ENCODE data around the gene GTF2IRD1.
"Not testable (repeated sequence)": the region's sequence is repeated elsewhere in the genome, so short reads cannot be mapped to it uniquely, and the experiment has no call there.

GTF2IRD1 gene

DNA sequence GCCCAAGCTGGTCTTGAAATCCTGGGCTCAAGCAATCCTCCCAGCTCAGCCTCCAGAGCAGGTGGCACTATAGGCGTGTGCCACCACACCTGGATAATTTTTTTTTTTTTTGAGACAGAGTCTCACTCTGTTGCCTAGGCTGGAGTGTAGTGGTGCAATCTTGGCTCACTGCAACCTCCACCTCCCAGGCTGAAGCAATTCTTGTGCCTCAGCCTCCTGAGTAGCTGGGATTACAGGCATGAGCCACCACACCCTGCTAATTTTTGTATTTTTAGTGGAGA lies 16.5 kb upstream of the GTF2IRD1 start:
- DNase-seq: not testable (repeated sequence)

GRCh38 chr7:74438327-74438726 lies 15.4 kb upstream of the GTF2IRD1 start:
- no peak for DNase-seq

GRCh38 chr7:74439541-74439940 lies 14.2 kb upstream of the GTF2IRD1 start:
- DNase-seq: no peak

DNA sequence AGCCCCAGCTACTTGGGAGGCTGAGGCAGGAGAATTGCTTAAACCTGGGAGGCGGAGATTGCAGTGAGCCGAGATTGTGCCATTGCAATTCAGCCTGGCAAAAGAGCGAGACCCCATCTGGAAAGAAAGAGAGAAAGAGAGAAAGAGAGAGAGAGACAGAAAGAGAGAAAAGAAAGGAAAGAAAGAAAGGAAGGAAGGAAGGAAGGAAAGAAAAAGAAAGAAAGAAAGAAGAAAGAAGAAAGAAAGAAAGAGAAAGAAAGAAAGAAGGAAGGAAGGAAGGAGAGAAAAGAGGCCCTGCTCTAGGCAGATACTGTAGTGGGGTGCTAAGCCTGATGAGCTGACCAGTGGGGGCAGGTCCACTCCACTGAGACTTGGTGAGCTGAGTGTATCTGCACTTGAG lies 13.6 kb upstream of the GTF2IRD1 start:
- DNase-seq: not testable (repeated sequence)

- DNase-seq: no peak
Measured at GRCh38 chr7:74441801-74442200, 11.9 kb upstream of the GTF2IRD1 start.

- no peak for DNase-seq
Measured at GRCh38 chr7:74443543-74444247, 10.0 kb upstream of the GTF2IRD1 start.

- DNase-seq: no peak
Measured at GRCh38 chr7:74449144-74449543, 4.6 kb upstream of the GTF2IRD1 start.

- DNase-seq: peak; percentile 20
Measured at GRCh38 chr7:74449809-74450397, 3.8 kb upstream of the GTF2IRD1 start.

GRCh38 chr7:74452748-74453321 lies 871 bp upstream of the GTF2IRD1 start:
- DNase-seq: no peak

GRCh38 chr7:74454021-74454924 lies 567 bp downstream of the GTF2IRD1 start:
- no peak for DNase-seq

DNA sequence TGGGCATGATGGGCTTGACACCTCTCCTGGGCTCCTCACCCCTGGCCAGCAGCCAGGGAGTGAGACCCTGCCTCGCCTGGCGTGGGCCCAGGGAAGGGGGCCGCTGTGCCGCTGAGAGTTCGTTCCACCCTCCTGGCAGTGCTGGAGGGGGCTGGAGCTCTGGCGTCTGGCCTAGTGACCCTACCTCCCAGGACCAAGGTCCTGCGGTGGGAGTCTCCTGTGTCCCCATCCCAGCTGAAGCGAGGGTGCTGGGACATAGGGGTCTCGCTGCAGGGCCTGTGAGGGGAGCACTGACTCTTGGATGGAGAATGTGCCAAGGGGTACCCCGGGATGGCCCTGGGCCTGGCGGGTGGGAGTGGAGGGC lies 1.2 kb downstream of the GTF2IRD1 start:
- DNase-seq: no peak

GRCh38 chr7:74455291-74455804 lies 1.6 kb downstream of the GTF2IRD1 start:
- DNase-seq: no peak

DNA sequence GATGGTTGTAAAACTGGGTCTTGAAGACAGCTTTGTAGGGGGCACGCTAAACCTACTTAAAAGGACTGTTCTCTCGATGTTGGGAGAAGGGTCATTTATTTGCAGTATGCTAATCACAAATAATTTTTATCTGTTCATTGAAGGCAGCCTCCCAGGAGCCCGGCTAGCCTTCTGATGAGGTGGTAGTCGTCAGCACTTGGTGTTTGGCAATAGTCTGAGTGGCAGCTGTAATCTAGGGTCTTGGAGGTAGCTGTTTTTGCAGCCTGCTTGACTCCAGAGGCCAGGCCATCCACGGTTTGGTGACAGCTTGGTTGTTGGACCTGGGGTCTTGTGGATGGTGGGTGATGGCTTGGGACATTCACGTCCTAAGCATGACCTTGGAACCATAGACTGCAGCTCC lies 2.2 kb downstream of the GTF2IRD1 start:
- DNase-seq: no peak

DNA sequence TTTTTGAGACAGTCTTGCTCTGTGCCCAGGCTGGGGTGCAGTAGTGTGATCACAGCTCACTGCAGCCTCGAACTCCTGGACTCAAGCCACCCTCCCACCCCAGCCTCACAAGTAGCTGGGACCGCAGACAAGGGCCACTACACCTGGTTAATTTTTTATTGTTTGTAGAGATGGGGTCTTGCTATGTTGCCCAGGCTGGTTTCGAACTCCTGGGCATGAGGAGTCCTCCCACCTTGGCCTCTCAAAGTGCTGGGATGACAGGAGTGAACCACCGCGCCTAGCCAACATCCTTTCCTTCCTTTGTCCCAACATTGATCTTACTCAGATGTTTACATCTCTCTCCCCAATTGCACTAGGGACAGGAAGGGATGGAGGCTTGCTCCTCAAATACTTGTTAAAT lies 3.3 kb downstream of the GTF2IRD1 start:
- no peak for DNase-seq

- DNase-seq: no peak
Measured at GRCh38 chr7:74461970-74462706, 8.4 kb downstream of the GTF2IRD1 start.

DNA sequence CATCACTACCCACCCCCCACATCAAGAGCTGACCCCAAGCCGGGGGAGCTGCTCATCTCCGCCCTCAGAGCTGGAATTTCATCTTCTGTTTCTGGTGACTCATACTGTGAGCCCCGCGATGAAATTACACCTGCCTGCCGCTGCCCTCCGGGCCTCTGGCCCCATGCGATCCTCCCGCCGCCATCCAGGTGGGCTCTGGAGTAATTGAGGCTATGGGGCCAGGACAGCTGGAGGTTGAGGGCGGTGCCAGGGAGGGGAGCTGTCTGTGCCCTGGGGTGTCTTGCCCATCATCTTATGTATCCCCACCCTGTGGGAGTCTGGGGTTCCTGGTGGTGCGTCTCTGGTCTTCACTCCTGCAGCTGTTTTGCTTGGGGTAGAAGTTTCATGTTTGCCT lies 9.0 kb downstream of the GTF2IRD1 start:
- DNase-seq: no peak

- DNase-seq: no peak
Measured at GRCh38 chr7:74464931-74465886, 11.5 kb downstream of the GTF2IRD1 start.

DNA sequence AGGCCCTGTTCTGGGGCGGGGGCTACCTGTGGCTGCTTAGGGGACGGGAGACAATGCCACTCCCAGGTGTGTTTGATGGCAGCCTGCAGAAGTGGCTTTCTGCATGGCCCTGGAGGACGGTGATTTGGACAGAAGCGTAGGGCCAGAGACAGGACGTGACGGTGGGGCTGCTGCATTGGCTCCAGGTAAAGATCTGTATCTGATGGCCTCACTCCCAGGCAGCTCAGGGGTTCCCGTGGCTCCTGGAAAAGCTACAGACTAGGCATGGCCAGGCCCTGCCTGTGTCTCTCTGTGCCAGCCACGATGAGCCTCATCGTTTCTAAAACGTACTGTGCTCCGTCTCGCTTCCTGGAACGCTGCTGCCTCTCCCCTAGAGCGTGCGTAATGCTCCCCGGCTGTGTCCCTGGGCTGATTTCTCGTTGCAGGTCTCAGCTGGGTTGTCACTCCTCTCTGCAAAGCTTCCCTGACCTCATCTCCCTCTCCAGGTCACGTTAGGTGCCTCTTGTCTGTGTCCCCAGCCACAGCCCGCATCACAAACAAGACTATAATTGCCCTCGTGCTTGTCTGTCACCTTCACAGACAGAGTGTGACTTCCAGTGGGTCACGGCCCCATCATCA lies 12.6 kb downstream of the GTF2IRD1 start:
- no peak for DNase-seq

GRCh38 chr7:74467876-74468275 lies 14.2 kb downstream of the GTF2IRD1 start:
- no peak for DNase-seq

DNA sequence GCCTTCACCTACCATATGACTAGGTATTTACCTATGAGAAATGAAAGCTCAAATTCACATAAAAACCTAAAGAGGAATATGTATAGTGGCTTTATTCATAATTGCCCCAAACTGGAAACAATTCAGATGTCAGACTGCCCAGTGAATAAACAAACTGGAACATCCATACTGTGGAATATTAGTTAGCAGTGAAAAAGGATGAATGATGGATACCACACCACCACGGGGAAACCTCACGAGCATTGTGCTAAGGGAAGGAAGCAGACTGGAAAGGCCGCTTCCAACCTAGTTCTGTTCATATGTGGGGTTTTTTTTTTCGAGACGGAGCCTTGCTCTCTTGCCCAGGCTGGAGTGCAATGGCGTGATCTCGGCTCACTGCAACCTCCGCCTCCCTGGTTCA lies 16.8 kb downstream of the GTF2IRD1 start:
- no peak for DNase-seq

GRCh38 chr7:74473116-74473515 lies 19.4 kb downstream of the GTF2IRD1 start:
- DNase-seq: no peak

Measured in NK-92 treated with Interleukin-12 subunit alpha and Interleukin-12 subunit beta, amount 100 ng/mL, for 24 hours (cell line).